Measurements from ENCODE around the gene TSPAN11. TPM values are rescaled to one million over a fixed set of nuclear protein-coding genes. Genes with fewer than 3 reads are reported as not detected.

TSPAN11 gene
- total RNA-seq, 1 donor from 2014 or later: not detected

DNA sequence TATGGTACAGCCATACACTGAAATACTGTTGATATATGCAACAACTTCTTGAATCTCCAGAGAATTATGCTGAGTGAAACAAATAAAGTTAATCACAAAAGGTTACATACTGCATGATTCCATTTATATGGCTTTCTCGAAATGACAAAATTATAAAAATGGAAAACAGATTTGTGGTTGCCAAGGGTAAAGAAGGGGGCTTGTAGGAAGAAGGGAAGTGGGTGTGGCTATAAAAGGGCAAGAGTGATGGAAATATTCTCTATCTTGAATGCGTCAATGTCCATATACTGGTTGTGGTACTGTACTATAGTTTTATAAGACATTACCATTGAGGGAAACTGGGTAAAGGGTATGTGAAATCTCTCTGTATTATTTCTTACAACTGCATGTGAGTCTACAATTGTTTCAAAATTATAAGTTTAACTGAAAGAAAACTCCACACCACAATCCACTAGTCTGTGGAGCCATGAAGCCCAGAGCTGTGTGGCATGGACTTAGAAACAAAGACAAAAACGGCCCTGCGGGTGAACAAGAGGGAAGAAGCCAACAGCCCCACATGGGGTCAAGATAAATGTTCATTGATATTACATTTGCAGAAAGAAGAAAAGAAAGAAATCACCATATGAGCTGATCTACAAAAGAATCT lies 18.3 kb upstream of the TSPAN11 start:
- no peak for FAIRE-seq
- no peaks in the 10 kb centered on the region for H3K27me3 ChIP-seq (ENCODE audit: control insufficient read depth, insufficient read depth, low read length)
- no peaks in the 10 kb centered on the region for H3K36me3 ChIP-seq (ENCODE audit: control insufficient read depth, insufficient read depth, low read length)
- no peak overlapping the region for H3K4me3 ChIP-seq (ENCODE audit: low read depth, low read length)
- TF ChIP-seq CTCF (IDR thresholded peaks at IDR 0.05; ENCODE audit: insufficient read depth, low read length, severe bottlenecking): no peak
- no peak for DNase-seq (ENCODE audit: low read depth)

DNA sequence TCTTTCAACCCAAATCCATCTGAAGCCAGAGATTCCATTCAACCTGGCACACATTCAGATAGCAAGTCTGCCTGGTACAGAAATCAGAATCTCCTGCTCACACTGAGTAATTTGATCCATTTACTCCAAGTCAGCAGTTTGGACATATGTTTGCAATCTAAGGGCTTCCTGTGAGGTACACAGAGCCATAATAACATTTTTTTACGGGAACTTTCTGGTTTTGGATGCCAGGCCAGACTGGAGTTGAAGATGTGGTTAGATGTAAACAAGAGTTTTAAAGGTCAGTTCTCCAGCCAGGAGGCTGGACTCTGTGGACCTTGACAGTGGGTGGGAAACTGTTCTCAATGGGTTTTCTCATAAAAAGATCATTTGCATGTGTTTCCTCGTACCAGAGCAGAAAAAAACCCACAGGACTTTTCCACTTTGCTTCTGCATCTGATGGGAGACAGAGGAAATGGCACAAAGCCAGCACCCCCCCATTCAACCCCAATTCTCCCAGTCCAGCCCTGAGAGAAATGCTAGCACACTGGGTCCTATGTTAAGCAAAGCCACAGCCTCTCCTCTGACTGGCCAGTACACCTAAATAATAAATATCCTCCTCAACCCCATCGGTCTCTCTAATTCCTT lies 17.7 kb upstream of the TSPAN11 start:
- Histone ChIP-seq H3K27me3 (ENCODE audit: control insufficient read depth, insufficient read depth, low read length) (no peaks in the 10 kb centered on the region), H3K4me3 (ENCODE audit: low read depth, low read length) (no peak overlapping the region), H3K36me3 (ENCODE audit: control insufficient read depth, insufficient read depth, low read length) (no peaks in the 10 kb centered on the region)
- FAIRE-seq (no peak), DNase-seq (ENCODE audit: low read depth) (no peak)
- no peak for TF ChIP-seq CTCF (IDR thresholded peaks at IDR 0.05; ENCODE audit: insufficient read depth, low read length, severe bottlenecking)

DNA sequence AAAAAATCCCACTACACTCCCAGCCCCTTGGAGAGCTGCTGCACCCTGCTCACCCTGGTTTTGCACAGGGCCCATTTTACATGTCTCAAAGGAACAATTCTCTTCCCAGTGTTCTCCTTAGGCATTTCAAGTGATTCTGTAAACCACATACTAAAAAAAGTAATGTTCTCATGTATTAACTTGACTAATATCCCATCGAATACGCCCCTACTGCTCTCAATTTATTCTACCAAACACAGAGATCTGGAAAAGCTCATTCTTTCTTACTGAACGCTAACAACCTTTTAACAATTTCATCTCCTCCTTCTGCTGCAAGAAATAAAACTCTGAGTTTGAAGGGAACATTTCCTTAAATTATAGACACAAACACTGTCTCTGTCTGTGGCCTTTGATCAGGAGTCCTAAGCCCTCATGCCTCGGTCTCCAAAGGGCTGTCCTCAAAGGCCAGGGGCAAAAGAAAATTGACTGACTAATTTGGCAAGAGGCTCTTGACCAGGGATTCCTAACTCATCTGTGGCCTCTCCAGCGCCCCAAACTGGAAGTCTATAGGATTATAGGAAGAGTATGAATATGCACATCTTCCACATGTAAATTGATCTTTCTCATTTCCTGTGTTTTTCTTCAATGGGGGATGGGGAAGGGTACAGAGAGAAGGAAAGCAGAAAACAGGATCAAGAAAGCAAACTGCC lies 17.1 kb upstream of the TSPAN11 start:
- Histone ChIP-seq H3K27me3 (ENCODE audit: control insufficient read depth, insufficient read depth, low read length) (no peaks in the 10 kb centered on the region), H3K4me3 (ENCODE audit: low read depth, low read length) (no peak overlapping the region), H3K36me3 (ENCODE audit: control insufficient read depth, insufficient read depth, low read length) (no peaks in the 10 kb centered on the region)
- DNase-seq (ENCODE audit: low read depth) (no peak), FAIRE-seq (no peak)
- TF ChIP-seq CTCF (IDR thresholded peaks at IDR 0.05; ENCODE audit: insufficient read depth, low read length, severe bottlenecking): no peak

DNA sequence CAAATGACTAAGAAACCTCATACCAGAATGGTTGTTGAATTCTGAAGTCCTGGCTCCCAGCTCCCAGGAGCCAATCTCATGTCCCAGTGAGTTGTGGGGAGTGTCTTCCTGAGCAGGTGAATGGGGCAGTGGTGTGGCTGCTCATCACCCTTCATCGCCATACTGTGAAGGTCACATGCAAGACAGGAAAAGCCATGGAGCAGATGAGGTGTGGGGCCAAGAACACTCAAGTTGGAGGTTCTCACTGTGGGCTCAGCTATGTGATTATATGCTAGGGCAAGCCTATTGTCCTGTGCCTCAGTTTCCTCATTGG lies 16.6 kb upstream of the TSPAN11 start:
- TF ChIP-seq CTCF (IDR thresholded peaks at IDR 0.05; ENCODE audit: insufficient read depth, low read length, severe bottlenecking): no peak
- FAIRE-seq (no peak), DNase-seq (ENCODE audit: low read depth) (no peak)
- Histone ChIP-seq H3K36me3 (ENCODE audit: control insufficient read depth, insufficient read depth, low read length) (no peaks in the 10 kb centered on the region), H3K4me3 (ENCODE audit: low read depth, low read length) (no peak overlapping the region), H3K27me3 (ENCODE audit: control insufficient read depth, insufficient read depth, low read length) (no peaks in the 10 kb centered on the region)

DNA sequence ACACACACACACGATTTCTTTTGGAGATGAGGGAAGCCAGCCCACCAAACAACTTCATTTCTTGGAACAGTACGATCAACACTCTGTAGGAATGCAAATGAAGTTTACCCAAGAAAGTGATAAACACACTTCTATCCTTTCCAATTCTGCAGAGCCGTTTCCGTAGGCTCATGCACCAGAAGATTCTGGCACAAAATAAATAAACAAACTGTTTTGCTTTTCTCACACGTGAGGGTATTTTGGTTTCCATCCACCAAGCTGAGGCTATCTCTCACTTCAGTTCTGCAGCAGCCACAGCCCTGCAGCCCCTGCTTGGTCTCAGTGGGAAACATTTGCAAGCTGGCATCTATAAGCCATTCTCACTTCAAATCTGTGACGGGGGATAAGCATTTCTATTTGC lies 15.3 kb upstream of the TSPAN11 start:
- H3K36me3 ChIP-seq (ENCODE audit: control insufficient read depth, insufficient read depth, low read length): no peaks in the 10 kb centered on the region
- no peak for FAIRE-seq

More for the DNA sequence above, 15.3 kb upstream of the TSPAN11 start:
- Histone ChIP-seq H3K27me3 (ENCODE audit: control insufficient read depth, insufficient read depth, low read length) (no peaks in the 10 kb centered on the region), H3K4me3 (ENCODE audit: low read depth, low read length) (no peak overlapping the region)
- TF ChIP-seq CTCF (IDR thresholded peaks at IDR 0.05; ENCODE audit: insufficient read depth, low read length, severe bottlenecking): no peak
- no peak for DNase-seq (ENCODE audit: low read depth)
